OCI-M2 (cell line): Measurements from ENCODE around the gene MTRFR.

Source experiments
- DNase-seq: peaks from one replicate; lab custom pipeline; 2025; ENCODE audit not compliant: unreplicated experiment; lab: John Stamatoyannopoulos, UW

MTRFR gene

GRCh38 chr12:123269896-123270213 lies 36.6 kb downstream of the MTRFR start:
- DNase-seq, result no peak

- no peak for DNase-seq
Measured at GRCh38 chr12:123270214-123271000, 37.2 kb downstream of the MTRFR start.

- no peak for DNase-seq
Measured at GRCh38 chr12:123271001-123271668, 37.9 kb downstream of the MTRFR start.

GRCh38 chr12:123273166-123273565 lies 39.9 kb downstream of the MTRFR start:
- DNase-seq, result no peak

GRCh38 chr12:123278101-123278627 lies 44.9 kb downstream of the MTRFR start:
- DNase-seq, result no peak

GRCh38 chr12:123280971-123281370 lies 47.7 kb downstream of the MTRFR start:
- no peak for DNase-seq

- DNase-seq, result no peak
Measured at GRCh38 chr12:123282111-123282510, 48.9 kb downstream of the MTRFR start.

GRCh38 chr12:123283461-123283860 lies 50.2 kb downstream of the MTRFR start:
- no peak for DNase-seq

GRCh38 chr12:123284669-123285068 lies 51.4 kb downstream of the MTRFR start:
- no peak for DNase-seq

GRCh38 chr12:123286652-123287373 lies 53.6 kb downstream of the MTRFR start:
- DNase-seq, result no peak

GRCh38 chr12:123288751-123289346 lies 55.6 kb downstream of the MTRFR start:
- DNase-seq, result no peak

- DNase-seq, result no peak
Measured at GRCh38 chr12:123289911-123290310, 56.7 kb downstream of the MTRFR start.

GRCh38 chr12:123293178-123293760 lies 60.0 kb downstream of the MTRFR start:
- DNase-seq, result no peak

- DNase-seq, result no peak
Measured at GRCh38 chr12:123305136-123305535, 71.9 kb downstream of the MTRFR start.

- no peak for DNase-seq
Measured at GRCh38 chr12:123306200-123306599, 73.0 kb downstream of the MTRFR start.
